ENCODE results near the gene PRMT3.

GRCh38 chr11:20363149-20363499, 24.4 kb upstream of the PRMT3 start:
- TF ChIP-seq GATA3 (IDR thresholded peaks at IDR 0.05; ENCODE audit: low read depth, low read length) (no peak), GATA2 (IDR thresholded peaks at IDR 0.05; ENCODE audit: low read depth, low read length) (no peak)

Data from SH-SY5Y (cell line).